Measurements from ENCODE around the gene DCAF8L2. TPM values are rescaled to one million over a fixed set of nuclear protein-coding genes. Genes with fewer than 3 reads are reported as not detected.

DCAF8L2 gene
- polyA plus RNA-seq, 3 donors from 2014 or later = not detected

Other genes starting within 250 kb of the DCAF8L2 start
- not detected for gene PPP4R3C, start 127.0 kb upstream of the DCAF8L2 start, polyA plus RNA-seq
- gene MAGEB10, start 217.6 kb downstream of the DCAF8L2 start, polyA plus RNA-seq = not detected

Data from immature natural killer cell (primary cell).